B cell (primary cell): ENCODE data around the gene HSP90B1. TPM values are rescaled to one million over a fixed set of nuclear protein-coding genes. Genes with fewer than 3 reads are reported as not detected.
A peak's percentile ranks its signal among the peaks of the same experiment; 100 is the strongest.

Experiments used
- ATAC-seq: fragments of 200-7000 bp; cut with Tn5 transposase; one replicate; pipeline ENCODE4 v1.10.0; 2021; ENCODE audit warnings: low read depth, mild to moderate bottlenecking, moderate number of reproducible peaks, moderate library complexity
- CTCF ChIA-PET: fragments of 350-600 bp; sonication (Branson Sonifier 250); formaldehyde crosslinking; loops from one replicate; lab custom pipeline; 2021; ENCODE audit warnings: antibody characterized with exemption, inconsistent platforms; lab: Charles Lee
- POLR2A ChIA-PET: fragments of 350-600 bp; sonication (Branson Sonifier 250); formaldehyde crosslinking; loops from one replicate; lab custom pipeline; 2021; ENCODE audit warnings: antibody characterized with exemption; lab: Charles Lee
- DNase-seq: peaks from one replicate; pipeline ENCODE4 v3.0.0; 2013
- H2AFZ ChIP-seq: 2 replicates; pipeline ENCODE4 v1.6.1; 2012; ENCODE audit warnings: mild to moderate bottlenecking, low read depth, low read length; ENCODE audit not compliant: insufficient read depth, poor library complexity, severe bottlenecking
- H3K27ac ChIP-seq, 2 donors: 1 replicate in 1 of 2; 2 replicates in 1 of 2; pipeline ENCODE4 v1.5.1; 2012 to 2013; ENCODE audit warnings: low read length in 2 of 2, mild to moderate bottlenecking in 2 of 2, moderate library complexity in 1 of 2
- H3K27me3 ChIP-seq, 4 experiments: fragments of 200-600 bp in 1 of 4; sonication (generic) in 1 of 4; replicated peaks in 1 of 4; 1 replicate in 2 of 4; 2 replicates in 2 of 4; pipeline versions ENCODE4 v1.6.1 to v1.7.0; 2013 to 2016; ENCODE audit warnings: low read length in 3 of 4, mild to moderate bottlenecking in 2 of 4, mixed read lengths in 1 of 4, moderate library complexity in 1 of 4; ENCODE audit not compliant: insufficient read depth in 4 of 4, control insufficient read depth in 3 of 4; ENCODE audit errors: control extremely low read depth in 1 of 4
- H3K36me3 ChIP-seq, 2 experiments: replicated peaks in 1 of 2; 1 replicate in 1 of 2; 2 replicates in 1 of 2; pipeline versions ENCODE4 v1.6.1 to v1.7.1; 2013; ENCODE audit warnings: low read length in 1 of 2; ENCODE audit not compliant: insufficient read depth in 2 of 2, control insufficient read depth in 1 of 2; ENCODE audit errors: control extremely low read depth in 1 of 2, extremely low read depth in 1 of 2
- H3K4me1 ChIP-seq, 2 donors: fragments of 200-600 bp in 1 of 2; sonication (generic) in 1 of 2; 1 replicate in 1 of 2; 2 replicates in 1 of 2; pipeline versions ENCODE4 v1.5.1 to v1.6.1; 2013 to 2017; ENCODE audit warnings: low read length in 2 of 2; ENCODE audit not compliant: control insufficient read depth in 2 of 2, insufficient read depth in 2 of 2
- H3K4me2 ChIP-seq: replicated peaks from 2 replicates; pipeline ENCODE3; 2012; ENCODE audit warnings: mild to moderate bottlenecking, low read depth, low read length; ENCODE audit not compliant: poor library complexity, severe bottlenecking
- H3K4me3 ChIP-seq, 5 experiments: fragments of 200-600 bp in 1 of 5; sonication (generic) in 1 of 5; 1 replicate in 3 of 5; 2 replicates in 2 of 5; pipeline versions ENCODE4 v1.5.1 to v1.7.0; 2011 to 2016; ENCODE audit warnings: low read length in 4 of 5, mild to moderate bottlenecking in 4 of 5, low read depth in 2 of 5, control low read depth in 1 of 5, moderate library complexity in 1 of 5; ENCODE audit not compliant: insufficient read depth in 1 of 5; ENCODE audit errors: control extremely low read depth in 1 of 5, extremely low read depth in 1 of 5
- H3K79me2 ChIP-seq: fragments of 200-600 bp; sonication (generic); one replicate; pipeline ENCODE4 v1.6.0; 2016; ENCODE audit warnings: low read length; ENCODE audit not compliant: control insufficient read depth, insufficient read depth
- H3K9ac ChIP-seq: fragments of 200-600 bp; sonication (generic); 2 replicates; pipeline ENCODE4 v1.6.1; 2017; ENCODE audit warnings: mild to moderate bottlenecking, low read length, moderate library complexity
- H3K9me3 ChIP-seq, 3 donors: one replicate each; pipeline versions ENCODE4 v1.6.1 to v1.7.1; 2013; ENCODE audit warnings: low read length in 2 of 3; ENCODE audit not compliant: control insufficient read depth in 2 of 3, insufficient read depth in 1 of 3; ENCODE audit errors: control extremely low read depth in 1 of 3
- H4K20me1 ChIP-seq: 2 replicates; pipeline ENCODE4 v1.6.0; 2012; ENCODE audit warnings: mild to moderate bottlenecking, low read length; ENCODE audit not compliant: insufficient read depth, control insufficient read depth, poor library complexity, severe bottlenecking
- H3K27ac Mint-ChIP-seq: one replicate; pipeline ENCODE4 v1.8.0; 2021; ENCODE audit warnings: mixed read lengths
- H3K27me3 Mint-ChIP-seq: one replicate; pipeline ENCODE4 v1.8.0; 2021; ENCODE audit warnings: mixed read lengths
- H3K4me1 Mint-ChIP-seq: one replicate; pipeline ENCODE4 v1.8.0; 2021; ENCODE audit warnings: mixed read lengths
- H3K4me3 Mint-ChIP-seq: one replicate; pipeline ENCODE4 v1.8.0; 2021; ENCODE audit warnings: mixed read lengths
- H3K9me3 Mint-ChIP-seq: one replicate; pipeline ENCODE4 v1.8.0; 2022; ENCODE audit warnings: mixed read lengths; ENCODE audit not compliant: insufficient read depth
- CTCF ChIP-seq: fragments of 200-600 bp; IDR thresholded peaks from one replicate; pipeline ENCODE4 v1.8.0; 2022; ENCODE audit warnings: antibody characterized with exemption, mild to moderate bottlenecking
- EZH2 ChIP-seq: IDR thresholded peaks from 2 replicates; pipeline ENCODE4 v1.6.1; 2012; ENCODE audit warnings: borderline replicate concordance, low read depth, mild to moderate bottlenecking, moderate library complexity, low read length; ENCODE audit not compliant: insufficient read depth, poor library complexity, severe bottlenecking
- WGBS: methylation state at CpG from one replicate; pipeline ENCODE4 v1.1.5; 2013; ENCODE audit warnings: missing lambda C conversion rate; ENCODE audit not compliant: insufficient coverage; 5-methylcytosine and 5-hydroxymethylcytosine counted together
- intact Hi-C: fragments of 100-400 bp; cut with micrococcal nuclease; formaldehyde crosslinking; loops from one replicate; pipeline ENCODE4 v1.10.0; 2022
- polyA plus RNA-seq: library from polyadenylated mRNA; depleted of rRNA; stranded (reverse); fragments of >200 nt; gene quantifications from 2 replicates; pipeline ENCODE4 v1.2.3, GENCODE V29; 2012
- total RNA-seq, 2 donors: library from RNA; stranded (reverse); fragments of 120-200 nt in 1 of 2; gene quantifications; 1 replicate in 1 of 2; 2 replicates in 1 of 2; pipeline versions ENCODE4 v1.2.3 to v1.2.4, GENCODE V29; 2013 to 2022

HSP90B1 gene
- total and polyA plus RNA-seq, 2 donors (not counting 1 experiment from before 2014, with no cell fraction given) = 94.5 to 203 TPM

- 94% methylated on average over 3 of the region's 7 CpGs for WGBS
- no peaks in the 10 kb centered on the region for H3K36me3 ChIP-seq
- Mint-ChIP-seq H3K4me3 (no peak overlapping the region), H3K9me3 (no peaks in the 10 kb centered on the region), H3K27me3 (no peaks in the 10 kb centered on the region), H3K27ac (no peak overlapping the region), H3K4me1 (peaks cover 33% of the 10 kb centered on the region)
- CTCF ChIA-PET = interaction anchor here (1.3 to 1.6 kb wide), 3 partner anchors 9 to 148 kb away, joined by 3 to 4 read pairs (median 3); no protein-coding TSS in a partner anchor
- ATAC-seq (no peak), DNase-seq (no peak)
- H3K4me2 ChIP-seq = no peak overlapping the region
- H3K9ac ChIP-seq = no peak overlapping the region
- no peaks in the 10 kb centered on the region for H3K9me3 ChIP-seq
- no peaks in the 10 kb centered on the region for H4K20me1 ChIP-seq
- peaks cover 32% of the 10 kb centered on the region for H3K79me2 ChIP-seq
- intact Hi-C loops = no loop called here
- H2AFZ ChIP-seq = no peak overlapping the region
- H3K4me1 ChIP-seq = peaks cover 18 to 25% of the 10 kb centered on the region in 2 donors
- POLR2A ChIA-PET = no interaction called here
- TF ChIP-seq CTCF (no peak), EZH2 (no peak)
- H3K27me3 ChIP-seq = no peaks in the 10 kb centered on the region
- H3K4me3 ChIP-seq = no peak overlapping the region
- H3K27ac ChIP-seq = no peak overlapping the region
These were observed 30.5 kb downstream of the HSP90B1 start for GRCh38 chr12:103960616-103961227.

DNA sequence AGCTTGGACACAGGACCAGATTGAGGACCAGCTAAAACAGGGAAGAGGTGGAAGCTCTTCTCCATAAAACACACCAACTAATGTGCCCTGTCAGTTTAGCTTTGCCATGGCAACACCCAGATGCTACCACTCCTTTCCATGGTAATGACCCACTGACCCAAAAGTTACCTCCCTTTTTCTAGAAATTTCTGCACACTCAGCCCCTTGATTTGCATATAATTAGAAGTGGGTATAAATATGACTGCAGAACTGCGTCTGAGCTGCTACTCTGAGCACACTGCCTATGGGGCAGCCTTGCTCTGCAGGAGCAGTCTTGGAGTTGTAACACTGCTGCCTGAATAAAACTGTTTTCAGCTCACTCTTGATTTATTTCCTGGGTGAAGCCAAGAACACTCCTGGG lies 32.3 kb downstream of the HSP90B1 start:
- Histone ChIP-seq H3K79me2 (peaks cover 28% of the 10 kb centered on the region), H2AFZ (no peak overlapping the region), H3K27me3 (no peaks in the 10 kb centered on the region), H3K27ac (no peak overlapping the region), H4K20me1 (no peaks in the 10 kb centered on the region), H3K36me3 (no peaks in the 10 kb centered on the region), H3K9ac (no peak overlapping the region), H3K9me3 (no peaks in the 10 kb centered on the region), H3K4me3 (no peak overlapping the region), H3K4me2 (no peak overlapping the region), H3K4me1 (peaks cover 20 to 24% of the 10 kb centered on the region in 2 donors)
- H3K9me3 Mint-ChIP-seq = no peaks in the 10 kb centered on the region
- intact Hi-C loops = no loop called here
- TF ChIP-seq CTCF = no peak
- no peak for TF ChIP-seq EZH2
- H3K27me3 Mint-ChIP-seq = no peaks in the 10 kb centered on the region
- peaks cover 27% of the 10 kb centered on the region for H3K4me1 Mint-ChIP-seq
- POLR2A ChIA-PET = no interaction called here
- no peak for DNase-seq
- no peak for ATAC-seq
- H3K4me3 Mint-ChIP-seq = no peak overlapping the region
- CTCF ChIA-PET = no interaction called here
- 100% methylated on average over 1 of the region's 1 CpG for WGBS
- H3K27ac Mint-ChIP-seq = peak overlapping the region; percentile 50
